ENCODE data around the gene UST.

DNA sequence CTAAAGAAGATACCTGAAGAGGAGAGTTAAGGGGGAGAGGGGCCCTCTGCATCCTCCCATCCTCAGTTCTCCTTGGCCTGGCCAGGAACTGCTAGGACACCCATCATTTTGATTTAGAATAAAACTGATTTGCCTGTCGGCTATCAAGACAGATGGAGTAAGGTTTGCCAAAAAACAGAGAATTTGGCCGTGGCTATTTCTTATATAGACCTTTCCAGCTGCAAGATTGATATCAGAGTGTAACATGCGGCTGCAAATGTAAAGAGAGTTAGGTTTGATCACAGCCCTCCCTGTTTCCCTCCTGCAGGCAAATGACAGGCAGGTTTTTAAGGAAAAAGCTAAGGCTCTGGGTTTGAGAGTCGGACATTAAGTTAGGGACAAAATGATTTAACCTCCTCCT is 344.1 kb downstream of the UST start:
- TF ChIP-seq POLR2AphosphoS5 (IDR thresholded peaks at IDR 0.05; ENCODE audit: low read depth, low read length) = no peak
- no peak for TF ChIP-seq POLR2A (IDR thresholded peaks at IDR 0.05; ENCODE audit: low read depth, low read length)
- no peak for TF ChIP-seq POU2F2 (IDR thresholded peaks at IDR 0.05; ENCODE audit: low read depth, low read length)
- TF ChIP-seq TAF1 (IDR thresholded peaks at IDR 0.05; ENCODE audit: low read depth, low read length) = no peak
- no peak for TF ChIP-seq SPI1 (IDR thresholded peaks at IDR 0.05; ENCODE audit: low read depth, low read length)

Data from GM12891 (cell line).